ENCODE measurements around the gene PSMG4. TPM values are rescaled to one million over a fixed set of nuclear protein-coding genes. Genes with fewer than 3 reads are reported as not detected.

Gene PSMG4, protein sequence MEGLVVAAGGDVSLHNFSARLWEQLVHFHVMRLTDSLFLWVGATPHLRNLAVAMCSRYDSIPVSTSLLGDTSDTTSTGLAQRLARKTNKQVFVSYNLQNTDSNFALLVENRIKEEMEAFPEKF
- 70.1 TPM for total RNA-seq

DNA sequence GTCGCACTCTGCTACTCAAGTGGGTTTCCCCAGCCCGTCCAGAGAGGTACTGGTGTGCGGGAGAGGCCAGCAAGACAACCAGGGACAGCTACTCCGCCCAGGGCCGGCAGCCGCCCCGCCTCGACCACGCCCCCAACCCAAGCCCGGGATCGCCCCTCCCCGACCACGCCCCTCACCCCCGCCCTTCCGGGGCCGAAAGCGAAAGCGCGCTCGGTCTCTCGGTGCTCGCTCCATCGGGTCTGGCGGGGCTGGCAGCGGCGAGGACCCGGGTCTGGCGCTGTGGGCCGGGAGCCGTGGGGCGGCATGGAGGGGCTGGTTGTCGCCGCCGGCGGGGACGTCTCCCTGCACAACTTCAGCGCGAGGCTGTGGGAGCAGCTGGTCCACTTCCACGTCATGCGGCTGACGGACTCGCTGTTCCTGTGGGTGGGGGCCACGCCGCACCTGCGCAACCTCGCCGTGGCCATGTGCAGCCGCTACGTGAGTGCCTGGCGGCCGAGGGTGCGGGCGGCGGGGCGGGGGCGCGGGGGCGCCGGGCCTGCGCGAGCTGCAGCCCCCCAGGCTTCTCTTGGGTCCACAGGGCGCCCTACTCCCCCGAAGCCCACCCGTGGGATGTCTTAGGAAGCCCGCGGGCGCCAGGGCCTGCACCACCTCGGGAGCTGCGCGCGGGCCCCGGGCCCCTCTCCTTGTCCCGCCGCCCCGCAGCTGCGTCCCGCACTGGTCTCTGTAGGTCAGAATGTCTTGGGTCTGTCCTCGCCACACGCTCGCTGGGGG, at the start of gene PSMG4:
Gene PSMG4 (plus strand): TSS at position 228 of the 771 bp plus-strand sequence. CDS start 76 bp downstream, at position 304.

GRCh38 chr6:3227363-3228045, 31.2 kb upstream of the PSMG4 start, which contains the start of gene TUBB2B:
Gene TUBB2B, minus strand, starts transcription at chr6:3227653. Its CDS starts 110 bp downstream, at chr6:3227543.

Other genes starting within 250 kb of the PSMG4 start
- 7.8 TPM for gene RIPK1, start 190.5 kb upstream of the PSMG4 start, total RNA-seq
- gene BPHL, start 140.2 kb upstream of the PSMG4 start, total RNA-seq: 32.9 TPM
- gene TUBB2A, start 101.4 kb upstream of the PSMG4 start, total RNA-seq: 1,279 TPM
- 3,227 TPM for gene TUBB2B, start 31.3 kb upstream of the PSMG4 start, total RNA-seq
- gene SLC22A23, start 198.1 kb downstream of the PSMG4 start, total RNA-seq: 96.7 TPM